ENCODE results near the gene COX4I2.
"Not testable (repeated sequence)": the region's sequence is repeated elsewhere in the genome, so short reads cannot be mapped to it uniquely, and the experiment has no call there.

Gene COX4I2

GRCh38 chr20:31637660-31638059, at the start of gene COX4I2:
Gene COX4I2, plus strand, starts transcription at chr20:31637912. Its CDS starts 1,106 bp downstream, at chr20:31639018.
- Mint-ChIP-seq H3K4me3 (no peak within 1 kb of the TSS), H3K27ac (ENCODE audit: low read depth) (no peak within 1 kb of the TSS), H3K36me3 (ENCODE audit: insufficient read depth) (peaks cover 2% of the 10 kb centered on the region), H3K27me3 (peaks cover 15% of the 10 kb centered on the region), H3K9me3 (no peaks in the 10 kb centered on the region), H3K4me1 (peaks cover 6% of the 10 kb centered on the region)
- DNase-seq (ENCODE audit: low spot score in 2 of 2), result no peak
- no peak for ATAC-seq (replicated peaks; ENCODE audit: extremely low read depth, poor library complexity, severe bottlenecking)

- DNase-seq (ENCODE audit: low spot score in 2 of 2) (no peak), ATAC-seq (replicated peaks; ENCODE audit: extremely low read depth, poor library complexity, severe bottlenecking) (no peak)
- Mint-ChIP-seq H3K27me3 (peaks cover 21% of the 10 kb centered on the region), H3K36me3 (ENCODE audit: insufficient read depth) (peaks cover 4% of the 10 kb centered on the region), H3K9me3 (no peaks in the 10 kb centered on the region), H3K4me3 (no peak overlapping the region), H3K27ac (ENCODE audit: low read depth) (no peak overlapping the region), H3K4me1 (peaks cover 8% of the 10 kb centered on the region)
Observed at GRCh38 chr20:31590717-31591225, 46.9 kb upstream of the COX4I2 start.

GRCh38 chr20:31593221-31594001, 44.3 kb upstream of the COX4I2 start:
- H3K9me3 Mint-ChIP-seq, result no peaks in the 10 kb centered on the region
- H3K27ac Mint-ChIP-seq (ENCODE audit: low read depth), result no peak overlapping the region

GRCh38 chr20:31594002-31594557, 43.6 kb upstream of the COX4I2 start:
- H3K9me3 Mint-ChIP-seq, result no peaks in the 10 kb centered on the region
- H3K27ac Mint-ChIP-seq (ENCODE audit: low read depth), result no peak overlapping the region

More at GRCh38 chr20:31593221-31594001, 44.3 kb upstream of the COX4I2 start:
- H3K27me3 Mint-ChIP-seq, result peaks cover 16% of the 10 kb centered on the region
- peaks cover 2% of the 10 kb centered on the region for H3K4me1 Mint-ChIP-seq
- ATAC-seq (replicated peaks; ENCODE audit: extremely low read depth, poor library complexity, severe bottlenecking), result no peak
- no peak overlapping the region for H3K4me3 Mint-ChIP-seq
- H3K36me3 Mint-ChIP-seq (ENCODE audit: insufficient read depth), result peaks cover 4% of the 10 kb centered on the region
- no peak for DNase-seq (ENCODE audit: low spot score in 2 of 2)

GRCh38 chr20:31594558-31595379, 42.9 kb upstream of the COX4I2 start:
- Mint-ChIP-seq H3K4me1 (no peaks in the 10 kb centered on the region), H3K27me3 (peaks cover 8% of the 10 kb centered on the region), H3K36me3 (ENCODE audit: insufficient read depth) (no peaks in the 10 kb centered on the region), H3K9me3 (no peaks in the 10 kb centered on the region), H3K4me3 (no peak overlapping the region), H3K27ac (ENCODE audit: low read depth) (no peak overlapping the region)
- ATAC-seq (replicated peaks; ENCODE audit: extremely low read depth, poor library complexity, severe bottlenecking) (no peak), DNase-seq (ENCODE audit: low spot score in 2 of 2) (no peak)

More at GRCh38 chr20:31594002-31594557, 43.6 kb upstream of the COX4I2 start:
- no peak overlapping the region for H3K4me3 Mint-ChIP-seq
- H3K27me3 Mint-ChIP-seq, result peaks cover 10% of the 10 kb centered on the region
- no peak for DNase-seq (ENCODE audit: low spot score in 2 of 2)
- no peak for ATAC-seq (replicated peaks; ENCODE audit: extremely low read depth, poor library complexity, severe bottlenecking)
- no peaks in the 10 kb centered on the region for H3K4me1 Mint-ChIP-seq
- H3K36me3 Mint-ChIP-seq (ENCODE audit: insufficient read depth), result no peaks in the 10 kb centered on the region

- H3K9me3 Mint-ChIP-seq, result no peaks in the 10 kb centered on the region
- H3K36me3 Mint-ChIP-seq (ENCODE audit: insufficient read depth), result no peaks in the 10 kb centered on the region
- no peak overlapping the region for H3K27ac Mint-ChIP-seq (ENCODE audit: low read depth)
- no peak overlapping the region for H3K4me3 Mint-ChIP-seq
- H3K27me3 Mint-ChIP-seq, result peaks cover 8% of the 10 kb centered on the region
- no peak for ATAC-seq (replicated peaks; ENCODE audit: extremely low read depth, poor library complexity, severe bottlenecking)
- H3K4me1 Mint-ChIP-seq, result no peaks in the 10 kb centered on the region
- DNase-seq (ENCODE audit: low spot score in 2 of 2), result no peak
Observed at GRCh38 chr20:31595380-31595653, 42.4 kb upstream of the COX4I2 start.

- no peak for ATAC-seq (replicated peaks; ENCODE audit: extremely low read depth, poor library complexity, severe bottlenecking)
- Mint-ChIP-seq H3K4me3 (no peak overlapping the region), H3K9me3 (no peaks in the 10 kb centered on the region), H3K4me1 (no peaks in the 10 kb centered on the region), H3K36me3 (ENCODE audit: insufficient read depth) (no peaks in the 10 kb centered on the region), H3K27ac (ENCODE audit: low read depth) (no peak overlapping the region), H3K27me3 (peaks cover 8% of the 10 kb centered on the region)
- no peak for DNase-seq (ENCODE audit: low spot score in 2 of 2)
Observed at GRCh38 chr20:31595654-31596411, 41.9 kb upstream of the COX4I2 start.

- not testable (repeated sequence) for H3K4me3 Mint-ChIP-seq; H3K4me1 Mint-ChIP-seq; H3K36me3 Mint-ChIP-seq (ENCODE audit: insufficient read depth); H3K27me3 Mint-ChIP-seq; DNase-seq (ENCODE audit: low spot score in 2 of 2); ATAC-seq (replicated peaks; ENCODE audit: extremely low read depth, poor library complexity, severe bottlenecking); H3K27ac Mint-ChIP-seq (ENCODE audit: low read depth); H3K9me3 Mint-ChIP-seq
Observed at GRCh38 chr20:31596412-31596715, 41.3 kb upstream of the COX4I2 start.

- H3K27me3 Mint-ChIP-seq, result peaks cover 8% of the 10 kb centered on the region
- H3K9me3 Mint-ChIP-seq, result no peaks in the 10 kb centered on the region
- no peak overlapping the region for H3K4me3 Mint-ChIP-seq
- DNase-seq (ENCODE audit: low spot score in 2 of 2) (no peak), ATAC-seq (replicated peaks; ENCODE audit: extremely low read depth, poor library complexity, severe bottlenecking) (no peak)
- H3K36me3 Mint-ChIP-seq (ENCODE audit: insufficient read depth), result no peaks in the 10 kb centered on the region
- H3K4me1 Mint-ChIP-seq, result no peaks in the 10 kb centered on the region
- H3K27ac Mint-ChIP-seq (ENCODE audit: low read depth), result no peak overlapping the region
Observed at GRCh38 chr20:31596831-31597480, 40.8 kb upstream of the COX4I2 start.

- Mint-ChIP-seq H3K27ac (ENCODE audit: low read depth) (no peak overlapping the region), H3K4me3 (no peak overlapping the region), H3K9me3 (no peaks in the 10 kb centered on the region), H3K36me3 (ENCODE audit: insufficient read depth) (peaks cover under 1% of the 10 kb centered on the region), H3K4me1 (peaks cover 3% of the 10 kb centered on the region), H3K27me3 (peaks cover 11% of the 10 kb centered on the region)
- DNase-seq (ENCODE audit: low spot score in 2 of 2), result no peak
- no peak for ATAC-seq (replicated peaks; ENCODE audit: extremely low read depth, poor library complexity, severe bottlenecking)
Observed at GRCh38 chr20:31597481-31597855, 40.2 kb upstream of the COX4I2 start.

GRCh38 chr20:31602431-31602778, 35.3 kb upstream of the COX4I2 start:
- DNase-seq (ENCODE audit: low spot score in 2 of 2), result no peak
- peaks cover 16% of the 10 kb centered on the region for H3K36me3 Mint-ChIP-seq (ENCODE audit: insufficient read depth)
- no peak for ATAC-seq (replicated peaks; ENCODE audit: extremely low read depth, poor library complexity, severe bottlenecking)
- peak overlapping the region; percentile 50 for H3K4me3 Mint-ChIP-seq
- H3K4me1 Mint-ChIP-seq, result peaks cover 35% of the 10 kb centered on the region
- H3K27me3 Mint-ChIP-seq, result peaks cover 26% of the 10 kb centered on the region
- H3K9me3 Mint-ChIP-seq, result no peaks in the 10 kb centered on the region
- peak overlapping the region; percentile 12 for H3K27ac Mint-ChIP-seq (ENCODE audit: low read depth)

All from central memory CD8-positive, alpha-beta T cell (primary cell).